Lung (tissue), 12 donors: Measurements from ENCODE around the gene COPS7B. TPM values are rescaled to one million over a fixed set of nuclear protein-coding genes. Genes with fewer than 3 reads are reported as not detected.
"Not testable (repeated sequence)": the region's sequence is repeated elsewhere in the genome, so short reads cannot be mapped to it uniquely, and the experiment has no call there.

Experiments used
- ATAC-seq: fragments of 200-7000 bp; cut with Tn5 transposase; one replicate; pipeline ENCODE4 v1.9.1; 2020; ENCODE audit warnings: moderate number of reproducible peaks; ENCODE audit not compliant: insufficient read depth, low FRiP score
- DNase-seq, 3 donors: peaks; one replicate each; pipeline ENCODE4 v3.0.0-alpha.2; 2013 to 2017
- H3K27ac ChIP-seq, 2 donors: one replicate each; pipeline ENCODE4 v1.5.1; 2013; ENCODE audit warnings: mild to moderate bottlenecking in 2 of 2, moderate library complexity in 2 of 2, control low read depth in 1 of 2, inconsistent platforms in 1 of 2, low read depth in 1 of 2, low read length in 1 of 2
- H3K27me3 ChIP-seq, 3 donors: one replicate each; pipeline ENCODE4 v1.5.1; 2013; ENCODE audit warnings: low read length in 2 of 3; ENCODE audit not compliant: control insufficient read depth in 3 of 3, insufficient read depth in 3 of 3
- H3K36me3 ChIP-seq, 4 donors: one replicate each; pipeline ENCODE4 v1.5.1; 2013; ENCODE audit warnings: low read length in 4 of 4, mild to moderate bottlenecking in 1 of 4, moderate library complexity in 1 of 4; ENCODE audit not compliant: control insufficient read depth in 4 of 4, insufficient read depth in 4 of 4
- H3K4me1 ChIP-seq, 5 donors: one replicate each; pipeline ENCODE4 v1.5.1; 2013; ENCODE audit warnings: low read length in 5 of 5, mild to moderate bottlenecking in 2 of 5, moderate library complexity in 1 of 5; ENCODE audit not compliant: control insufficient read depth in 5 of 5, insufficient read depth in 5 of 5
- H3K4me3 ChIP-seq: one replicate; pipeline ENCODE4 v1.5.1; 2013; ENCODE audit warnings: mild to moderate bottlenecking, control low read depth, moderate library complexity
- H3K9ac ChIP-seq, 2 donors: one replicate each; pipeline ENCODE4 v1.5.1; 2013; ENCODE audit warnings: low read length in 2 of 2, control low read depth in 1 of 2; ENCODE audit not compliant: insufficient read depth in 1 of 2
- H3K9me3 ChIP-seq, 4 donors: one replicate each; pipeline ENCODE4 v1.5.1; 2013; ENCODE audit warnings: low read length in 3 of 4, mild to moderate bottlenecking in 1 of 4, moderate library complexity in 1 of 4; ENCODE audit not compliant: control insufficient read depth in 4 of 4, insufficient read depth in 3 of 4
- WGBS, 2 donors: extraction: QIAGEN DNeasy Blood & Tissue Kit; methylation state at CpG; one replicate each; pipeline ENCODE4 v1.1.7; 2013; 5-methylcytosine and 5-hydroxymethylcytosine counted together
- polyA plus RNA-seq, 2 donors: library from polyadenylated mRNA; stranded (reverse); fragments of 200-250 nt; gene quantifications; one replicate each; pipeline ENCODE4 v1.2.1, GENCODE V29; 2013
- total RNA-seq, 2 donors: library from RNA; depleted of rRNA in 1 of 2; stranded (reverse); fragments of >200 nt in 1 of 2; gene quantifications; one replicate each; pipeline ENCODE4 v1.2.1, GENCODE V29; 2014 to 2021
- TF ChIP-seq, protein P1 (sequence below): IDR thresholded peaks from 2 replicates; pipeline ENCODE4 v1.5.1; 2012; ENCODE audit warnings: mild to moderate bottlenecking; ENCODE audit errors: control extremely low read depth, extremely low read depth
- donor health status: control.
- donor health status: control.
- donor health status: Bipolar disorder and iron deficiency.
- donor health status: healthy.
- donor health status: DM: yes; HTN: yes; CAD: no.

COPS7B gene
- total and polyA plus RNA-seq, 4 donors = 19.5 to 39.4 (median 23.1) TPM

DNA sequence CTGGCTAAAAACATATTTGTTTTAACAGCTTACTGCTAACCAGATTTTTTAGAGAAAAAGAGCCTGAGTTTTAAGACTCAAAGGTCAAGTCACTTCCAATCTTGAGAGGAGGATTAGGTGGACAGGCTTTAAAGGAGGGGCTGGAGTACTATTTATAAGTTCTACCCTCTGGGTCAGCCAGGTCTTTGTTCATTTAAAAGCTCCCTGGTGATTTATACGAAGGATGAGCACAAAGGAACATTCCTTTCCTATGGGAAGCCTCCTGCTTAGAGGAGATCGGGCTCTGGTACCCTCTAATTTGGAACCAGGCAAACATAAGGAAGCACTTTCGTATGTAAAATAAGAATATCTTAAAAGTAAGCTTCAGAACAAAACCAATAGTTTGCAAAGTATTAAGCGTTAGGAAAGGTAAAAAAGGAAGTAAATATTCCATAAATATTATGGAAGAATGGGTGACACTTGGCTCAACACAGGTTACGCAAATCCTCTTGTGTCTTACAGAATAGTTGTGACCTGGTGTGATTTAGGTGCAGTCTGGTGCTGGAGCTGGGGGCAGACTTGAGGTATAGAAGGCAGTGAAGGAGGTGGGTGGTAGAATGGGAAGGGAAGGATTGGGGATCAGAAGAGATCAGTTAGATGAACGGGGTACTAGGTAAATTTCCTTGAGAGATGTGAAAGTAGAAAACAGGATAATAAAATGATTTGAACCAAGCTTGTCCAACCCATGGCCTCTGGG, 40.8 kb upstream of the COPS7B start:
- no peaks in the 10 kb centered on the region for H3K4me1 ChIP-seq
- DNase-seq (no peak), ATAC-seq (no peak)
- WGBS, 2 donors = 81 to 87% methylated on average over 6 of the region's 6 CpGs
- no peaks in the 10 kb centered on the region for H3K36me3 ChIP-seq
- no peak overlapping the region for H3K4me3 ChIP-seq
- H3K9me3 ChIP-seq = no peaks in the 10 kb centered on the region
- no peak overlapping the region for H3K9ac ChIP-seq
- no peak overlapping the region for H3K27ac ChIP-seq
- H3K27me3 ChIP-seq = no peaks in the 10 kb centered on the region
- TF ChIP-seq, protein P1, sequence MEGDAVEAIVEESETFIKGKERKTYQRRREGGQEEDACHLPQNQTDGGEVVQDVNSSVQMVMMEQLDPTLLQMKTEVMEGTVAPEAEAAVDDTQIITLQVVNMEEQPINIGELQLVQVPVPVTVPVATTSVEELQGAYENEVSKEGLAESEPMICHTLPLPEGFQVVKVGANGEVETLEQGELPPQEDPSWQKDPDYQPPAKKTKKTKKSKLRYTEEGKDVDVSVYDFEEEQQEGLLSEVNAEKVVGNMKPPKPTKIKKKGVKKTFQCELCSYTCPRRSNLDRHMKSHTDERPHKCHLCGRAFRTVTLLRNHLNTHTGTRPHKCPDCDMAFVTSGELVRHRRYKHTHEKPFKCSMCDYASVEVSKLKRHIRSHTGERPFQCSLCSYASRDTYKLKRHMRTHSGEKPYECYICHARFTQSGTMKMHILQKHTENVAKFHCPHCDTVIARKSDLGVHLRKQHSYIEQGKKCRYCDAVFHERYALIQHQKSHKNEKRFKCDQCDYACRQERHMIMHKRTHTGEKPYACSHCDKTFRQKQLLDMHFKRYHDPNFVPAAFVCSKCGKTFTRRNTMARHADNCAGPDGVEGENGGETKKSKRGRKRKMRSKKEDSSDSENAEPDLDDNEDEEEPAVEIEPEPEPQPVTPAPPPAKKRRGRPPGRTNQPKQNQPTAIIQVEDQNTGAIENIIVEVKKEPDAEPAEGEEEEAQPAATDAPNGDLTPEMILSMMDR = no peak

DNA sequence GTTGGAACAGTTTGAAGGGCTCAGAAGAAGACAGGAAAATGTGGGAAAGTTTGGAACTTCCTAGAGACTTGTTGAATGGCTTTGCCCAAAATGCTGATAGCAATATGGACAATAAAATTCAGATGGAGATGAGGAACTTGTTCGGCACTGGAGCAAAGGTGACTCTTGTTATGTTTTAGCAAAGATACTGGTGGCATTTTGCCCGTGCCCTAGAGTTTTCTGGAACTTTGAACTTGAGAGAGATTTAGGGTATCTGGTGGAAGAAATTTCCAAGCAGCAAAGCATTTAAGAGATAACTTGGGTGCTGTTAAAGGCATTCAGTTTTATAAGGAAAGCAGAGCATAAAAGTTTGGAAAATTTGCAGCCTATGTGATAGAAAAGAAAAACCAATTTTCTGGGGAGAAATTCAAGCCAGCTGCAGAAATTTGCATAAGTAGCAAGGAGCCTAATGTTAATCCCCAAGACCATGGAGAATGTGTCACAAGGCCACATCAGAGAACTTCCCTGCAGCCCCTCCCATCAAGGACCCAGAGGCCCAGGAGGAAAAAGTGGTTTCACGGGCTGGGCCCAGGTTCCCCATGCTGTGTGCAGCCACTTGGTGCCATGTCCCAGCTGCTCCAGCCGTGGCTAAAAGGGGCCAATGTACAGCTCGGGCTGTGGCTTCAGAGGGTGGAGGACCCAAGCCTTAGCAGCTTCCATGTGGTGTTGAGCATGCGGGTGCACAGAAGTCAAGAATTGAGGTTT, 37.9 kb upstream of the COPS7B start:
- WGBS, 2 donors = 76 to 86% methylated on average over 6 of the region's 6 CpGs
- H3K9ac ChIP-seq, H3K27ac ChIP-seq, H3K27me3 ChIP-seq, H3K4me1 ChIP-seq, H3K9me3 ChIP-seq, H3K36me3 ChIP-seq, H3K4me3 ChIP-seq, DNase-seq, ATAC-seq: not testable (repeated sequence)

DNA sequence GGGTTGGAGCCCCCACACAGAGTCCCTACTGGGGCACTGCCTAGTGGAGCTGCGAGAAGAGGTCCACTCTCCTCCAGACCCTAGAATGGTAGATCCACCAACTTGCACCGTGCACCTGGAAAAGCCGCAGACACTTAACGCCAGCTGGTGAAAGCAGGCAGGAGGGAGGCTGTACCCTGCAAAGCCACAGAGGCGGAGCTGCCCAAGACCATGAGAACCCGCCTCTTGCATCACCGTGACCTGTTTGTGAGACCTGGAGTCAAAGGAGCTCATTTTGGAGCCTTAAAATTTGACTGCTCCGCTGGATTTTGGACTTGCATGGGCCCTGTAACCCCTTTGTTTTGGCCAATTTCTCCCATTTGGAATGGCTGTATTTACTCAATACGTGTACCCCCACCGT, 37.2 kb upstream of the COPS7B start:
- DNase-seq, ATAC-seq, H3K9me3 ChIP-seq, H3K36me3 ChIP-seq, H3K27ac ChIP-seq, H3K9ac ChIP-seq, H3K4me1 ChIP-seq, H3K27me3 ChIP-seq, H3K4me3 ChIP-seq: not testable (repeated sequence)
- 94 to 96% methylated on average over 10 of the region's 10 CpGs for WGBS, 2 donors

DNA sequence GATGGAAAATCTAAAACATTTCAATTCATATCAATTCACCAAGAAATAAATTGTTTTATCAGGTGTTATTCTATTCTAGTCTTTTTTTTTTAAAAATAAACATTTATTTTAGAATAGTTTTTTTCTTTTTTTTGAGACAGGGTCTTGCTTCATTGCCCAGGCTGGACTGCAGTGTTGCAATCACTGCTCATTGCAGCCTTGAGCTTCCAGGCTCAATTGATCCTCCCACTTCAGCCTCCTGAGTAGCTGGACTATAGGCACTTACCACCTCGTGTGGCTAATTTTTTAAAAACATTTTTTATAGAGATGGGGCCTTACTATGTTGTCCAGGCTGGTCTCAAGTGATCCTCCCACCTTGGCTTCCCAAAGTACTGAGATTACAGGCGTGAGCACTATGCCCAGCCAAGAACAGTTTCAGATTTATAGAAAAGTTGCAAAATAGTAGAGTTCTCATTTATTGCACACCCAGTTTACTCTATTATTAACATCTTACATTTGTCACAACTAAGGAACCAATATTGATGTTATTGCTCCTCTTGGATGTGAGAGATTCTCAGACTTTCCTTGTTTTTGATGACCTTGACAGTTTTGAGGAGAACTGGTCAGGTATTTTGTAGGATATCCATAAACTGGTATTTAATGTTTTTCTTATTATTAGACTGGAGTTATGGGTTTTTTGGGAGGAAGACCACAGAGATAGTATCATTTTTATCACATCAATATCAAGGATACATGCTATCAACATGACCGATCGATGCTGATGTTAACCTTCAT, 35.0 kb upstream of the COPS7B start:
- Histone ChIP-seq H3K9ac (no peak overlapping the region), H3K27me3 (no peaks in the 10 kb centered on the region), H3K27ac (no peak overlapping the region), H3K4me3 (no peak overlapping the region), H3K4me1 (no peaks in the 10 kb centered on the region), H3K9me3 (no peaks in the 10 kb centered on the region), H3K36me3 (no peaks in the 10 kb centered on the region)
- DNase-seq = no peak
- 92 to 96% methylated on average over 4 of the region's 4 CpGs for WGBS, 2 donors
- TF ChIP-seq, protein P1 = no peak
- no peak for ATAC-seq
